Measurements from ENCODE around the gene RAB7A. TPM values are rescaled to one million over a fixed set of nuclear protein-coding genes. Genes with fewer than 3 reads are reported as not detected.
"Not testable (repeated sequence)": the region's sequence is repeated elsewhere in the genome, so short reads cannot be mapped to it uniquely, and the experiment has no call there.

Gene RAB7A
- total RNA-seq, 1 experiment from 2014 or later, result 155 TPM

DNA sequence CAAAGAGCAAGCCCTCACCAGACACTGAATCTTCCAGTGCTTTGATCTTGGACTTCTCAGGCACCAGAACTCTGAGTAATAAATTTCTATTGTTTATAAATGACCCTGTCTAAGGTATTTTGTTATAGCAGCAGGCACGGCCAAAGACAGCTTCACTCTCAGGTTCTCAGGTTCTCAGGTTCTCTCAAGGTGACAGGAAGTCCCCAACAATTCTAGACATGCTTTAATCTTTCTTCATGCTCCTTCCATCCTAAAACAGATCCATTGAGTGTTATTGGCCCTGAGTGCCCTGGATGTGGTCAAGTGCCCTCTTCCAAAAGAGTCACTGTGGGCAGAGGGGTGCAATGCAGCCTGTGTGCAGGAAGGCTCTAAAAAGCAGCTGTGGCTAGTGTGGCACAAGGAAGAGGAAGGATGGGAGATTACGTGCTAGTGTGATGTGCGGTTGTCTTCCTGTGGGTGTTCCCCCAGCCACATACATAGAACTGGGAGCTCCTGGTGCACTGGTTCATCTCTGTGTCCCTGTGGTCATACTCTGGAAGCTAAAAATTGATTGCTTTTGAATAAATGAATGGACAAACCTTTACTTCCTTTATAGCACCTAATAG lies 11.0 kb upstream of the RAB7A start:
- no peaks in the 10 kb centered on the region for H3K23me2 ChIP-seq (ENCODE audit: insufficient read length, low read depth, low read length, poor library complexity, severe bottlenecking)
- WGBS (ENCODE audit: extremely low coverage, insufficient read length, low lambda C conversion rate), result no CpG with 5 or more reads among the region's 3 CpGs
- no peak overlapping the region for H4K5ac ChIP-seq (ENCODE audit: insufficient read length, low read depth, low read length)
- no peak overlapping the region for H3K23ac ChIP-seq (ENCODE audit: insufficient read length, low read depth, low read length)
- Mint-ChIP-seq H3K4me1 (peaks cover 22% of the 10 kb centered on the region in 2 experiments), H3K4me3 (no peak overlapping the region), H3K27me3 (ENCODE audit: low read depth) (peaks cover 10% of the 10 kb centered on the region), H3K9me3 (no peaks in the 10 kb centered on the region), H3K36me3 (ENCODE audit: insufficient read depth in 1 of 3, low read depth in 3 of 3) (0 out of 7 replicates have a peak, but pooled peaks cover 0 to 6% (median 0%) of the 10 kb centered on the region in 3 experiments), H3K27ac (no peak overlapping the region)
- no peaks in the 10 kb centered on the region for H3K27me3 ChIP-seq (ENCODE audit: insufficient read depth, low read length)
- H3K79me1 ChIP-seq (ENCODE audit: insufficient read depth, low read depth, low read length, poor library complexity, severe bottlenecking), result no peaks in the 10 kb centered on the region
- H2BK120ac ChIP-seq (ENCODE audit: low read depth, low read length, poor library complexity, severe bottlenecking), result no peak overlapping the region
- H3K27ac ChIP-seq (ENCODE audit: insufficient read length, low read depth, low read length), result no peak overlapping the region
- H4K20me1 ChIP-seq (ENCODE audit: control insufficient read depth, insufficient read depth, insufficient read length), result no peaks in the 10 kb centered on the region
- no peak overlapping the region for H4K91ac ChIP-seq (ENCODE audit: insufficient read length, low read depth, low read length)
- TF ChIP-seq, protein P1, sequence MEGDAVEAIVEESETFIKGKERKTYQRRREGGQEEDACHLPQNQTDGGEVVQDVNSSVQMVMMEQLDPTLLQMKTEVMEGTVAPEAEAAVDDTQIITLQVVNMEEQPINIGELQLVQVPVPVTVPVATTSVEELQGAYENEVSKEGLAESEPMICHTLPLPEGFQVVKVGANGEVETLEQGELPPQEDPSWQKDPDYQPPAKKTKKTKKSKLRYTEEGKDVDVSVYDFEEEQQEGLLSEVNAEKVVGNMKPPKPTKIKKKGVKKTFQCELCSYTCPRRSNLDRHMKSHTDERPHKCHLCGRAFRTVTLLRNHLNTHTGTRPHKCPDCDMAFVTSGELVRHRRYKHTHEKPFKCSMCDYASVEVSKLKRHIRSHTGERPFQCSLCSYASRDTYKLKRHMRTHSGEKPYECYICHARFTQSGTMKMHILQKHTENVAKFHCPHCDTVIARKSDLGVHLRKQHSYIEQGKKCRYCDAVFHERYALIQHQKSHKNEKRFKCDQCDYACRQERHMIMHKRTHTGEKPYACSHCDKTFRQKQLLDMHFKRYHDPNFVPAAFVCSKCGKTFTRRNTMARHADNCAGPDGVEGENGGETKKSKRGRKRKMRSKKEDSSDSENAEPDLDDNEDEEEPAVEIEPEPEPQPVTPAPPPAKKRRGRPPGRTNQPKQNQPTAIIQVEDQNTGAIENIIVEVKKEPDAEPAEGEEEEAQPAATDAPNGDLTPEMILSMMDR (conservative IDR thresholded peaks at IDR 0.05), result no peak
- H3K4ac ChIP-seq (ENCODE audit: low read depth, low read length), result no peak overlapping the region
- H3K4me1 ChIP-seq (ENCODE audit: insufficient read depth, low read length), result peaks cover under 1% of the 10 kb centered on the region; the same call in 1 of the 2 replicates
- H3T11ph ChIP-seq (ENCODE audit: low read length), result no peak overlapping the region
- no peak overlapping the region for H2BK5ac ChIP-seq (ENCODE audit: insufficient read length, low read length)
- no peak for DNase-seq
- H3K9me3 ChIP-seq (ENCODE audit: control insufficient read depth, low read depth, low read length), result no peaks in the 10 kb centered on the region
- H3K56ac ChIP-seq (ENCODE audit: insufficient read length, low read depth, low read length), result no peak overlapping the region
- no peak overlapping the region for H2BK15ac ChIP-seq (ENCODE audit: low read depth, low read length)
- no peak overlapping the region for H3K18ac ChIP-seq (ENCODE audit: insufficient read length, low read depth, low read length)
- H2AFZ ChIP-seq (ENCODE audit: low read length), result no peak overlapping the region
- no peak overlapping the region for H4K8ac ChIP-seq (replicated peaks; ENCODE audit: insufficient read length, low read depth, low read length)
- no peaks in the 10 kb centered on the region for H3K79me2 ChIP-seq (ENCODE audit: insufficient read depth, low read length)
- no peak overlapping the region for H3K9ac ChIP-seq (ENCODE audit: extremely low read depth, insufficient read length, low read length)
- no peak overlapping the region for H2AK5ac ChIP-seq (ENCODE audit: insufficient read length, low read length)
- no peak overlapping the region for H3K4me2 ChIP-seq (ENCODE audit: insufficient read depth, insufficient read length, low read length)
- H3K14ac ChIP-seq (ENCODE audit: insufficient read depth, low read length), result no peak overlapping the region
- H2BK12ac ChIP-seq (ENCODE audit: insufficient read length, low read depth, low read length), result no peak overlapping the region
- H2BK20ac ChIP-seq (ENCODE audit: low read depth, low read length, poor library complexity, severe bottlenecking), result no peak overlapping the region

DNA sequence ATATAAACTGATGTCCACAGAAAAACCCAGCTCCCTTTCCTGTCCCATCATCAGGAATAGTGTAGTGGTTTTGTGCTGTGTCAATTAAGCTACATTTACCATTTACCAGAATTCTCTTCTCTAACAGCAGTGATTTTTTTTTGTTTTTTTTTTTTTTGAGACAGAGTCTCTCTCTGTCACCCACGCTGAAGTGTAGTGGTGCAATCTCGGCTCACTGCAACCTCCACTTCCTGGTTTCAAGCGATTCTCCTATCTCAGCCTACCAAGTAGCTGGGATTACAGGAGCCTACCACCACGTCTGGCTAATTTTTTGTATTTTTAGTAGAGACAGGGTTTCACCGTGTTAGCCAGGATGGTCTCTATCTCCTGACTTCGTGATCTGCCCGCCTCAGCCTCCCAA lies 7.1 kb upstream of the RAB7A start:
- not testable (repeated sequence) for H3K4me3 Mint-ChIP-seq; H2BK12ac ChIP-seq (ENCODE audit: insufficient read length, low read depth, low read length); H3K36me3 Mint-ChIP-seq (ENCODE audit: insufficient read depth in 1 of 3, low read depth in 3 of 3); H3T11ph ChIP-seq (ENCODE audit: low read length); H3K18ac ChIP-seq (ENCODE audit: insufficient read length, low read depth, low read length); H2AFZ ChIP-seq (ENCODE audit: low read length); H3K14ac ChIP-seq (ENCODE audit: insufficient read depth, low read length); H2BK20ac ChIP-seq (ENCODE audit: low read depth, low read length, poor library complexity, severe bottlenecking); H3K4me2 ChIP-seq (ENCODE audit: insufficient read depth, insufficient read length, low read length); H3K23ac ChIP-seq (ENCODE audit: insufficient read length, low read depth, low read length); H3K27ac Mint-ChIP-seq; H4K5ac ChIP-seq (ENCODE audit: insufficient read length, low read depth, low read length); DNase-seq; H3K9ac ChIP-seq (ENCODE audit: extremely low read depth, insufficient read length, low read length); H2AK5ac ChIP-seq (ENCODE audit: insufficient read length, low read length); H3K9me3 ChIP-seq (ENCODE audit: control insufficient read depth, low read depth, low read length); H3K27ac ChIP-seq (ENCODE audit: insufficient read length, low read depth, low read length); H4K8ac ChIP-seq (replicated peaks; ENCODE audit: insufficient read length, low read depth, low read length); H2BK15ac ChIP-seq (ENCODE audit: low read depth, low read length); H3K4ac ChIP-seq (ENCODE audit: low read depth, low read length); H3K79me2 ChIP-seq (ENCODE audit: insufficient read depth, low read length); H3K9me3 Mint-ChIP-seq; H3K27me3 ChIP-seq (ENCODE audit: insufficient read depth, low read length); H3K23me2 ChIP-seq (ENCODE audit: insufficient read length, low read depth, low read length, poor library complexity, severe bottlenecking); H3K79me1 ChIP-seq (ENCODE audit: insufficient read depth, low read depth, low read length, poor library complexity, severe bottlenecking); H2BK5ac ChIP-seq (ENCODE audit: insufficient read length, low read length); H3K4me1 ChIP-seq (ENCODE audit: insufficient read depth, low read length); H2BK120ac ChIP-seq (ENCODE audit: low read depth, low read length, poor library complexity, severe bottlenecking); H4K20me1 ChIP-seq (ENCODE audit: control insufficient read depth, insufficient read depth, insufficient read length); H3K56ac ChIP-seq (ENCODE audit: insufficient read length, low read depth, low read length); H4K91ac ChIP-seq (ENCODE audit: insufficient read length, low read depth, low read length)
- peaks cover 39 to 42% of the 10 kb centered on the region in 2 experiments for H3K4me1 Mint-ChIP-seq
- H3K27me3 Mint-ChIP-seq (ENCODE audit: low read depth), result peaks cover 16% of the 10 kb centered on the region
- WGBS (ENCODE audit: extremely low coverage, insufficient read length, low lambda C conversion rate), result no CpG with 5 or more reads among the region's 7 CpGs

All from H9 (cell line).